ENCODE data around the gene DMAC2. TPM values are rescaled to one million over a fixed set of nuclear protein-coding genes. Genes with fewer than 3 reads are reported as not detected.
"Not testable (repeated sequence)": the region's sequence is repeated elsewhere in the genome, so short reads cannot be mapped to it uniquely, and the experiment has no call there.

The DMAC2 gene
- total RNA-seq, 1 donor from 2014 or later, result 60.3 TPM

DNA sequence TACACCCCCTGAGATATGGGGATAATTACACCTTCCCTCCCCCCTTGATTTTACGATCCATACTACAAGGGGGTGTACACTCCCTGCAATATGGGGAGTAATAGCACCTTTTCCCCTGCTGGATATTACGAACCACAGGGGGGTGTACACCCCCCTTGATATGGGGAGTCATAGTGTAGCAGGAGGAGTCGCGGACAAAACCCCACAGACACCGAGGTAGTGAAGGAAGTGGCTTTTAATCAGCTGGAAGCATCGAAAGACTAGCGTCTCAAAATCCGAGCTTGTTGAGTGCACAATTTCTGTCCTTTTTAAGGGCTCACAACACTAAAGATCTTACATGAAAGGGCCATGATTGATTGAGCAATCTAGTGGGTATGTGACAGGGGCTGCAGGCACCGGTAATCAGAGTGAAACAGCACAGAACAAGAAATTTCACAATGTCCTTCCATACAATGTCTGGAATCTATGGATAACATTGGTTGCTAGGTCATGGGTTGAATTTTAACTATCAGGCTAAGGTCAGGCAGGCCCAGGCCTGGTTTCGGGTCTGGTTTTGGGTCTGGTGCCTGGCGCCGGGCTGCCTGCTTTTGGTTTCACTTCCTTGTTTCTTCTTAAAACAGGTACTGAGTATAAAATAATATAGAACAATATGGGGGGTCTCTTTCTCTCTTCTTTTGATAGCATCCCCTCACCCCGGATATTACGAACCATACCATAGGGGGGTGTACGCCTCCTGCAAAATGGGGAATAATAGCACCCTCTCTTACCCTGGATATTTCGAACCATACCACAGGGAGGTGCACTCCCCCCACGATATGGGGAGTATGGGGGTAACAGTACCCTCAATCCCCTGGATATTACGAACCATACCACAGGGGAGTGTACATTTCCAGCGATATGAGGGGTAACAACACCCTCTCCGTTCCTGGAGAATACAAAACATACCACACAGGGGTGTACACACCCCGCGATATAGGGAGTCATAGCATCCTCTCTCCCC lies 23.8 kb upstream of the DMAC2 start:
- not testable (repeated sequence) for H3K36me3 Mint-ChIP-seq (ENCODE audit: low read depth, unreplicated experiment); H2AFZ ChIP-seq (ENCODE audit: low read depth, low read length); H3K79me2 ChIP-seq (ENCODE audit: insufficient read depth, low read length); DNase-seq (ENCODE audit: low read depth); H3K9me3 ChIP-seq (ENCODE audit: insufficient read depth, low read depth, low read length); H3K4me2 ChIP-seq (ENCODE audit: low read length); H3K27ac ChIP-seq (ENCODE audit: low read depth, low read length); H3K4me3 Mint-ChIP-seq (ENCODE audit: unreplicated experiment); H3K9ac ChIP-seq (ENCODE audit: low read length); H3K36me3 ChIP-seq (ENCODE audit: insufficient read depth, low read length); H3K27me3 ChIP-seq (ENCODE audit: insufficient read depth, low read length); H3K4me1 Mint-ChIP-seq (ENCODE audit: low read depth, unreplicated experiment); H3K9me3 Mint-ChIP-seq (ENCODE audit: unreplicated experiment); H3K4me1 ChIP-seq (ENCODE audit: insufficient read depth, low read length); H4K20me1 ChIP-seq (ENCODE audit: insufficient read depth, low read length); H3K27ac Mint-ChIP-seq (ENCODE audit: unreplicated experiment); FAIRE-seq; H3K4me3 ChIP-seq (ENCODE audit: insufficient read depth, low read depth, low read length)
- peaks cover 40% of the 10 kb centered on the region for H3K27me3 Mint-ChIP-seq (ENCODE audit: low read depth, unreplicated experiment)

DNA sequence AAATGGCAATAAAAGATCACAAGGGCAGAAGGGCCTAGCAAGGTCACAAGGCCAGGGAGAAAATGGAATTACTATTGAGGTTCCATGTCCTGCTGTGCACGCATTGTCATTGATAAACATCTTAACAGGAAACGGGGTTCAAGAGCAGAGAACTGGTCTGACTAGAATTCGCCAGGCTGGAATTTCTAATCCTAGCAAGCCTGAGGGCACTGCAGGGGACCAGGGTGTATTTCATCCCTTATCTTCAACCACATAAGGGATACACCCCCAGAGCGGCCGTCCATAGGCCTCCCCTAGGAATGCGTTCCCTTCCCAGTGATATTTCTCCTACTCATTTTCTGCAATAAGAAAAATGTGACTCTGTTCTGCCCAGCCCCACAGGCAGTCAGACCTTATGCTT lies 22.8 kb upstream of the DMAC2 start:
- no peaks in the 10 kb centered on the region for H3K4me1 Mint-ChIP-seq (ENCODE audit: low read depth, unreplicated experiment)
- Histone ChIP-seq H3K27ac (ENCODE audit: low read depth, low read length) (no peak overlapping the region), H3K9me3 (ENCODE audit: insufficient read depth, low read depth, low read length) (no peaks in the 10 kb centered on the region), H3K79me2 (ENCODE audit: insufficient read depth, low read length) (no peaks in the 10 kb centered on the region), H3K4me2 (ENCODE audit: low read length) (no peak overlapping the region), H3K27me3 (ENCODE audit: insufficient read depth, low read length) (no peaks in the 10 kb centered on the region), H3K9ac (ENCODE audit: low read length) (no peak overlapping the region), H2AFZ (ENCODE audit: low read depth, low read length) (no peak overlapping the region), H4K20me1 (ENCODE audit: insufficient read depth, low read length) (no peaks in the 10 kb centered on the region), H3K4me3 (ENCODE audit: insufficient read depth, low read depth, low read length) (no peak overlapping the region), H3K4me1 (ENCODE audit: insufficient read depth, low read length) (no peaks in the 10 kb centered on the region), H3K36me3 (ENCODE audit: insufficient read depth, low read length) (no peaks in the 10 kb centered on the region)
- peaks cover 6% of the 10 kb centered on the region for H3K9me3 Mint-ChIP-seq (ENCODE audit: unreplicated experiment)
- no peak overlapping the region for H3K4me3 Mint-ChIP-seq (ENCODE audit: unreplicated experiment)
- H3K27ac Mint-ChIP-seq (ENCODE audit: unreplicated experiment), result no peak overlapping the region
- H3K36me3 Mint-ChIP-seq (ENCODE audit: low read depth, unreplicated experiment), result no peaks in the 10 kb centered on the region
- FAIRE-seq (no peak), DNase-seq (ENCODE audit: low read depth) (no peak)
- no peak for TF ChIP-seq EZH2 (IDR thresholded peaks at IDR 0.05; ENCODE audit: insufficient read depth, low read length)
- TF ChIP-seq, protein P1, sequence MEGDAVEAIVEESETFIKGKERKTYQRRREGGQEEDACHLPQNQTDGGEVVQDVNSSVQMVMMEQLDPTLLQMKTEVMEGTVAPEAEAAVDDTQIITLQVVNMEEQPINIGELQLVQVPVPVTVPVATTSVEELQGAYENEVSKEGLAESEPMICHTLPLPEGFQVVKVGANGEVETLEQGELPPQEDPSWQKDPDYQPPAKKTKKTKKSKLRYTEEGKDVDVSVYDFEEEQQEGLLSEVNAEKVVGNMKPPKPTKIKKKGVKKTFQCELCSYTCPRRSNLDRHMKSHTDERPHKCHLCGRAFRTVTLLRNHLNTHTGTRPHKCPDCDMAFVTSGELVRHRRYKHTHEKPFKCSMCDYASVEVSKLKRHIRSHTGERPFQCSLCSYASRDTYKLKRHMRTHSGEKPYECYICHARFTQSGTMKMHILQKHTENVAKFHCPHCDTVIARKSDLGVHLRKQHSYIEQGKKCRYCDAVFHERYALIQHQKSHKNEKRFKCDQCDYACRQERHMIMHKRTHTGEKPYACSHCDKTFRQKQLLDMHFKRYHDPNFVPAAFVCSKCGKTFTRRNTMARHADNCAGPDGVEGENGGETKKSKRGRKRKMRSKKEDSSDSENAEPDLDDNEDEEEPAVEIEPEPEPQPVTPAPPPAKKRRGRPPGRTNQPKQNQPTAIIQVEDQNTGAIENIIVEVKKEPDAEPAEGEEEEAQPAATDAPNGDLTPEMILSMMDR (IDR thresholded peaks at IDR 0.05; ENCODE audit: insufficient read depth, low read depth, low read length), result no peak
- H3K27me3 Mint-ChIP-seq (ENCODE audit: low read depth, unreplicated experiment), result peaks cover 35% of the 10 kb centered on the region

DNA sequence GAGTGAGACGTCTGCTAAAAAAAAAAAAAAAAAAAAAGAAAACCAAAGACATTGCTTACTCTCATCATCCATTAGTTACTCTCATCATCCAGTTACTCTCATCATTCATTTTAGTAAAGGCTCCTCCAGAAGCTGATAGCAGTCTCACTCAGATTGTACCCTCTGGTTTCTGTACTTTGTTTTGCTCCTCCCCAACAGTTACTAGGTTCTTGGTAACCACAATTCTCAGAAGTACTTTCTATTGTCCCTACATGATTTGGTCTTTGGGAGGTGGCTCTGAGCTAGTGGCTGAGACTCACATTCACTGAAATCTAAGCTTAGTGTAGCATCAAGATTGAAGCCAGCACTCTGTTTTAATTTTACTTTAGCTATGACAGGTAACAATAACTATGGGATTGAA lies 17.5 kb upstream of the DMAC2 start:
- Histone ChIP-seq H3K4me3 (ENCODE audit: insufficient read depth, low read depth, low read length) (no peak overlapping the region), H3K36me3 (ENCODE audit: insufficient read depth, low read length) (no peaks in the 10 kb centered on the region), H3K9me3 (ENCODE audit: insufficient read depth, low read depth, low read length) (no peaks in the 10 kb centered on the region), H4K20me1 (ENCODE audit: insufficient read depth, low read length) (no peaks in the 10 kb centered on the region), H3K4me1 (ENCODE audit: insufficient read depth, low read length) (no peaks in the 10 kb centered on the region), H3K79me2 (ENCODE audit: insufficient read depth, low read length) (no peaks in the 10 kb centered on the region), H3K27me3 (ENCODE audit: insufficient read depth, low read length) (peaks cover 3% of the 10 kb centered on the region), H2AFZ (ENCODE audit: low read depth, low read length) (no peak overlapping the region), H3K9ac (ENCODE audit: low read length) (no peak overlapping the region), H3K27ac (ENCODE audit: low read depth, low read length) (no peak overlapping the region), H3K4me2 (ENCODE audit: low read length) (no peak overlapping the region)
- no peak for TF ChIP-seq EZH2 (IDR thresholded peaks at IDR 0.05; ENCODE audit: insufficient read depth, low read length)
- TF ChIP-seq, protein P1 (IDR thresholded peaks at IDR 0.05; ENCODE audit: insufficient read depth, low read depth, low read length), result no peak
- no peaks in the 10 kb centered on the region for H3K36me3 Mint-ChIP-seq (ENCODE audit: low read depth, unreplicated experiment)
- no peak overlapping the region for H3K27ac Mint-ChIP-seq (ENCODE audit: unreplicated experiment)
- no peak for DNase-seq (ENCODE audit: low read depth)
- H3K4me3 Mint-ChIP-seq (ENCODE audit: unreplicated experiment), result no peak overlapping the region
- FAIRE-seq, result no peak
- H3K4me1 Mint-ChIP-seq (ENCODE audit: low read depth, unreplicated experiment), result no peaks in the 10 kb centered on the region
- H3K27me3 Mint-ChIP-seq (ENCODE audit: low read depth, unreplicated experiment), result peaks cover 24% of the 10 kb centered on the region
- H3K9me3 Mint-ChIP-seq (ENCODE audit: unreplicated experiment), result peaks cover 3% of the 10 kb centered on the region
